Omental fat pad (tissue), 4 donors: ENCODE data around the gene ZFAND2A. TPM values are rescaled to one million over a fixed set of nuclear protein-coding genes. Genes with fewer than 3 reads are reported as not detected.
"Not testable (repeated sequence)": the region's sequence is repeated elsewhere in the genome, so short reads cannot be mapped to it uniquely, and the experiment has no call there.

ENCODE experiments used
- ATAC-seq: fragments of 150-250 bp; one replicate; pipeline ENCODE4 v1.9.1; 2016; ENCODE audit warnings: mild to moderate bottlenecking, moderate library complexity; ENCODE audit not compliant: low FRiP score
- DNase-seq: peaks from one replicate; pipeline ENCODE4 v3.0.0-alpha.2; 2019; ENCODE audit warnings: low spot score
- CTCF ChIP-seq, 3 donors: fragments of 450-650 bp; IDR thresholded peaks; one replicate each; pipeline ENCODE4 v1.5.1; 2016 to 2017; ENCODE audit warnings: antibody characterized with exemption in 3 of 3, mild to moderate bottlenecking in 3 of 3, moderate library complexity in 2 of 3
- total RNA-seq, 4 donors: library from RNA; depleted of rRNA; stranded (reverse); fragments of >200 nt; gene quantifications; one replicate each; pipeline ENCODE4 v1.1.0, GENCODE V29; 2016

The ZFAND2A gene
- total RNA-seq, 4 donors from 2014 or later: 17.3 to 77.5 (median 28.4) TPM

GRCh38 chr7:1154172-1154739, 5.7 kb downstream of the ZFAND2A start:
- TF ChIP-seq CTCF (IDR thresholded peaks at IDR 0.05): no peak
- ATAC-seq: no peak
- no peak for DNase-seq

DNA sequence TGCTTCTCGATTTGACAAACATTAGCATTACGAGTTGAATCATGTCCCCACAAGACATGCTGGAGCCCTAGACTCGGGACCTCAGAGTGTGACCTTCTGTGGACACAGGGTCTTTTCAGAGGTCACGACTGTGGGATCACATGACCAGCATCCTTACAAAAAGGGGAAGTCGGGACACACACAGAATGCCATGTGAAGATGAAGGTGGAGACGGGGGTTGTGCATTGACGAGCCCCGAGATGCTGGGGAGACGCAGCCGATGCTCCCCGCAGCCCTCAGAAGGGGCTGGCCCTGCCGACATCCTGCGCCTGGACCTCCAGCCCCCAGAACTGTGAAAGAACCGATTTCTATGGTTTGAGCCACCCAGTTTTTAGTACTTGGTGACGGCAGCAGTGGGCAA, 7.5 kb downstream of the ZFAND2A start:
- TF ChIP-seq CTCF (IDR thresholded peaks at IDR 0.05): no peak
- ATAC-seq (no peak), DNase-seq (no peak)

DNA sequence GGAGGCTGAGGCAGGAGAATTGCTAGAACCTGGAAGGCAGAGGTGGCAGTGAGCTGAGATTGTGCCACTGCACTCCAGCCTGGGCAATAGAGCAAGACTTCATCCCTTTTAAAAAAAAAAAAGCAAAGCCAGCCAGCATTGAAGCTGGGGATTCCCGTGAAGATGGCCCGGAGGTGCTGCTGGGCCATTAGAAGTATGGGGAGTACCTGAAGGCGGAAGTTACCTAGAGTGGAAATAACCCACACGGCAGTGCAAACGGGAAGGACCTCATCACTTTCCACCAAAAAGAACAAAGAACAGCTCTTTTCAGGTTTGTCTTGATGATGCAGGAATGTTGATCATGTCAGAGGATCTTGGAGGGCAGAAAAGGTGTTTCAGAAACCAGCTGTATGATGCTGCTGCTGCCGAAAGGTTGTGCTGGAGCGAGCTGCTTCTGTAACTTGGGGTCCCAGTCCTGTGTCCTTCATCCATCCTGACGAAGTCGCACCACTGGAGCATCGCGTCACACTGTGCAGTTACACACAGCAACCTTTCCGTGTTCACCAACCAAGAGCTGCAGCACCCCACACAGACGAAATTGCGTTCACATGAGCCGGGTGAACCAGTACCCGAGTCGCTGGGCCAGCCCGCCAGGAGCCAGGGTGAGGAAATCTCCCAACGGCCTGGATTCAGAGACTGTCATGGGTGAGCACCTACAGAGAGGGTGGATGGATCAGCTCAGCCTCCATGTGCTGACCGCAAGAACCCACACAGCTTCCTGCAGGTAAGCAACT, 8.2 kb downstream of the ZFAND2A start:
- no peak for DNase-seq
- no peak for TF ChIP-seq CTCF (IDR thresholded peaks at IDR 0.05)
- no peak for ATAC-seq

GRCh38 chr7:1151156-1151555, 8.8 kb downstream of the ZFAND2A start:
- DNase-seq (no peak), ATAC-seq (no peak)
- no peak for TF ChIP-seq CTCF (IDR thresholded peaks at IDR 0.05)

- ATAC-seq (no peak), DNase-seq (no peak)
Measured at GRCh38 chr7:1150400-1151002, 9.5 kb downstream of the ZFAND2A start.

DNA sequence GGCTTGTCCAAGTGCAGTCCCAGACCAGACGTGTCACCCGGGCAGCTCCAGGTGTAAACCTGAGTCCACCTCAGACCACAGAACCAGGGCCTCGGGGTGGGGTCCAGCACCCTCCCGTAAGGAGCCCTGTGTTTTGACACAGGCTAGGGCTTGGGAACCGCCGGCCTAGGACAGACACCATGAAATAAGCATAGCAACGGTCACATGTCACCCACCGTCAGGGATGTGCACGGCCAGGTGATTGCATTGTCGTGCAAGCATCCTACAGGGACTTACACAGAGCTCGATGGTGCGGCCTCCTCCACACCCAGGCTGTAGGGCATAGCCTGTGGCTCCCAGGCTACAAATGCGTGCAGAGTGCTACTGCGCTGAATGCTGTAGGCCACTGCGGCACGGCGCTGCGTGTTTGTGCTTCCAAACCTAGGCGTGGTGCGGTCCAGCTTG, 10.6 kb downstream of the ZFAND2A start:
- DNase-seq: no peak
- no peak for TF ChIP-seq CTCF (IDR thresholded peaks at IDR 0.05)
- ATAC-seq: no peak

More at GRCh38 chr7:1150400-1151002, 9.5 kb downstream of the ZFAND2A start:
- TF ChIP-seq CTCF (IDR thresholded peaks at IDR 0.05): no peak

DNA sequence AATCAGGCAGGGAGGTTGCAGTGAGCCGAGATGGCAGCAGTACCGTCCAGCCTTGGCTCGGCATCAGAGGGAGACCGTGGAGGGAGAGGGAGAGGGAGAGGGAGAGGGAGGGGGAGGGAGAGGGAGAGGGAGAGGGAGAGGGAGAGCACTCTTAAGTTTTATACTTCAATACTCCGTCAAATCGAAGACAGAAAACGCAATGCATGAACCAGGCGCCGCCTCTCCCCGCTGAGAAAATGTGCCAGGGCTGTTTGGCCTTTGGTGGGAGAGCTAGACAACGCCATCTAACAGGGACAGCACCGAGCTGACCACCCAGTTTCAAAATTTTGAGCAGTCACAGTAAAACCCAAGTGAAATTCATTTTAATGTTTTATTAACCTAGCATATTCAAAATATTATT, 12.1 kb downstream of the ZFAND2A start:
- DNase-seq, ATAC-seq: not testable (repeated sequence)
